ENCODE results near the gene NISCH.

Gene NISCH

DNA sequence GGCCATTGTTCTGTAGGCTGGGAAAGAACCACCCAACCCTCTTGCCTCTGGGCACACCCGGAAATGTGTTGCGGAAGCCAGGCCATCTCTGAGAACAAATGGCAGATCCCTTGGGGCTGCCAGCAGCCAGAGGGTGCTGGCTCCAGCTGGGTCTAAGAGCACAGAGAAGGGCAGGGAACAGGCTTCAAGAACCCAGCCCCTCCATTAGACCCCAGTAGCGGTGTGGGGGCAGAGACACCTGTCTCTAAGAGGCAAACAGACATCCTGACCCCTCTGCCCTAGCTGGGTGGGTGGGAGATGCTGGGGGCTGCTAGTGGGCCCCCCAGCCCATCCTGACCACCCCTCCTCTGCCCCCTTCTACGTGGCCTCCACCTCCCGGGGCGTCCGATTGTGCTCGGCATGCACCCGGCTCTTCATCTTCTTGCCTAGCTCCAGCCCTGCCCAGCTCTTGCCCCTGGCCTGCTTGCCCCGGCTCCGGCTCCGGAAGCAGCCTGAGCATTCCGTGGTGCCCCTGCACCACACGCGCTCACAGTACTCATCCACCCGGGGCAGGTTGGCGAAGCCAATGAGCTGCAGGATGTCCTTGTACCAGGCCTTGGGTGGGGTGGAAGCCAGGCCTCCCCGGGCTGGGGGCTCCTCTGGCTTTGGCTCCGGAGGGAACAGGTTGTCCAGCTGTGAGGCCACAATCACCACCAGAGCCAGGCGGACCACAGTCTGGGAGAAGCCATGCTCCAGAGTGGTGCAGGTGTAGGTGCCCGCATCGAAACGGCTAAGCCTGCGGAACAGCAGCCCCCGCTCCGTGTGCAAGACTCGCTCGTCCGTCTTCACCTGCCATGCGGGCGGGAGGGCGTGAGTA lies 19.9 kb upstream of the NISCH start:
- DNase-seq (ENCODE audit: low spot score): no peak
- no peak for FAIRE-seq

DNA sequence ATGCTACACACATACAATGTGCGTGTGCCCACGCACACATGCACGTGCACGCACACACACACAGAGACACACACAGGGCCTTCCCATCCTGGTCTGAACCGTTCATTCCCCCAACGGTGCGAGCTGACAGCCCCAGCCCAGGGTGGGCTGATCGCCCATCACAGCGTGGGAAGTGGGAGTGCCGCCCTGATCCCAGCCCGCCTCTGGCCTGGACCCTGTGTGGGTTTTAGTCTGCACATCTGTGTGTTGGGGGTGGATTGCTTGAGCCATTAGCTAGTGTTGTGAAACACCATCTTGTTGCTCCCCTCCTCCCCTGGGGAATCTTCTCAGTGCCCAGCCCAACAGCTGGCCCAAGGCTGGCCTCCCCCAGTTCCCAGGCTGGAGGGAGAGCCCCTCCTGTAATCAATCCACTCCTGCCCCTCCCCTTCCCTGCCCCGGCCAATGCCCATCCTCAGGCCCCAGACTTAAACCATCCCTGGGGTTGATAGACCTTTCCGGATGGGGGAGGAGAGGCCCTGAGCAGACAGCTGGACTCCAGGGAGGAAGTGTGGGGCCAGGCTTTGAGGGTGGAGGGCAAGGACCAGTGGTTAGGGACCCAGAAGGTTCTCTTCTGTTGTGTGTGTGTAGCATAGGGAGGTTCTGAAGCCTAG lies 18.8 kb upstream of the NISCH start:
- DNase-seq (ENCODE audit: low spot score): no peak
- no peak for FAIRE-seq

DNA sequence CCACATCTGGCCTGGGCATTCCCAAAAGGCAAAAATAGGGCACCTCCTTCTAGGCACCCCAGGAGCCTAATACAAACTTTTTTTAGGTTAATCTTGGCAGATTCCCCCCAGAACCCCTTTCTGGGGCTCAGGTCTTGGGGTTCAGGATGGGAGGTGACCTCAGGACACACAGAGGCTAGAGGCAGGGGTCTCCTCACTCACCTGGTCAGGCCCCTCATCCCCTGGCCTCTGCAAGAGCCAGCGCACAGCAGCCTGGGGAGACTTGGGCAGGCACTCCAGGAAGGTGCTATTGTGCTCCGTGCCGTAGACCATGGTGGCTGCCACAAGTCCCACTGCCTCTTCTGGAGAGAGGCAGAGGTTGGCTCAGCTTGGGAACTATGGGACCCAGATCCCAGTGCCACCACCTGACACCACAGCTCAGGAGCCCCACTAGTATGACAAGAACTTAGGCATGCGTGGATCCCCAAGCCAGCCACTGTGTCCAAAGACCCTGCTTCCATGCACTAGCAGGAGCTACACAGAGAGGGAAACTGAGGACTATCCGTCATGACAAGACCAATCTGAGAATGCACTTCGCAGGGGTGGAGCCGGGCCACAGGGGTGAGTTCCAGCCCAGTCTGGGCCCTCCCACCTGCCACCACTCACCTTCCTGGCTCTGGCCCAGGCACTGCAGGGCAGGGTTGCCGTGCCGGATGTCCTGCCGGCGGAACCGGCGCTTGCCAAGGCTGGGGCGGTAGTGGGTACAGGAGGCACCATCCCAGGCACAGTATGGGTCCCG lies 17.9 kb upstream of the NISCH start:
- FAIRE-seq: no peak
- DNase-seq (ENCODE audit: low spot score): no peak

DNA sequence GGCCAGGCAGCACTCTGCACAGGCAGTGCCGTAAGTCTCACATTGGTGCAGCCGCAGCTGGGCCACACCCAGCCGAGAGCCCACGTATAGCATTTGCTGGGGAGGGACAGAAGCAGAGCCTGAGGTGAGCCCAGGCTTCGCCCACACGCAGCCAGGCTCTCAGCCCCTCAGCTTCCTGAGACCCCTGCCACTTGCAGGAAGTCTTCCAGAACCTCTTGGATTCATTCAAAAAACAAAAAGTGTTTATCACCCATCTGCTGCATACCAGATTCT lies 17.4 kb upstream of the NISCH start:
- no peak for FAIRE-seq
- DNase-seq (ENCODE audit: low spot score): no peak

DNA sequence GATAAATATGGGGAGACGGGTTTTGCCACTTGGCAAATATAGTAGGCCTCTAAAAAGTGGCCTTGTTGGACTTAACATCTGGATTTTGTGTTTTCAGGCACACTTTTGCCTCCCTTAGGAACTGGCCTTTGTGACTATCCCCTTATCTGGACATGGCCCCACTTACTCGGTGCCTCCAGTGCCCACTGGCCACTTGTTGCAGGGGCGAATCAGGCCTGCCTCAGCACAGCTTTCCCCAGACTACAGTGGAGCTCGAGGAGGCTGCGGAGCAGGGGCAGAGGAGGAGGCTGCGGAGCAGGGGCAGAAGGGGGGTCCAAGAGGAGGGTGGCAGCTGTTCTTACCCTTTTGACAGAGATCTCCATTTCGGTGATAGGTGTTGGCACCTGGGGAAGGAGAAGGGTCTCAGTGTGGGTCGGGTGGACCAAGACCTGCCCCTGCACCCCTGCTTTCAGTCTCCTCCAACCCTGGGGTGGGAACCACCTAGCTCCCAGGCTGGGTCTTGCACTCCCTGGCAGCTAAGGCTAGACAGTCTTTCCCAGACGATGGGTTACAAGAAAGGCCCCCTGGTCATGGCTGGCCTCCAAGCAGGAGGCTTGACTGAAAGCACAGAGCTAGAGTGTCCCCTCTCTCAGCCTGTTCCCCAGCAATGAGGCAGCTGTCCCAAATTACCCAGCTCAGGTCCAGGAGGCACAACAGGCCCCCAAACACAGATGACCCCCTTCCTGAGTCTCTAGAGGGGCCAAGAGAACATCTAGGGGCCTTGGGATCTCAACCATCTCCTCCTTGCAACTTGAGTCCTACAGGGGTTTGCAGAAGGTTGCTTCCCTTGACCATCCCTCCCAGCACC lies 16.6 kb upstream of the NISCH start:
- FAIRE-seq (no peak), DNase-seq (ENCODE audit: low spot score) (no peak)

DNA sequence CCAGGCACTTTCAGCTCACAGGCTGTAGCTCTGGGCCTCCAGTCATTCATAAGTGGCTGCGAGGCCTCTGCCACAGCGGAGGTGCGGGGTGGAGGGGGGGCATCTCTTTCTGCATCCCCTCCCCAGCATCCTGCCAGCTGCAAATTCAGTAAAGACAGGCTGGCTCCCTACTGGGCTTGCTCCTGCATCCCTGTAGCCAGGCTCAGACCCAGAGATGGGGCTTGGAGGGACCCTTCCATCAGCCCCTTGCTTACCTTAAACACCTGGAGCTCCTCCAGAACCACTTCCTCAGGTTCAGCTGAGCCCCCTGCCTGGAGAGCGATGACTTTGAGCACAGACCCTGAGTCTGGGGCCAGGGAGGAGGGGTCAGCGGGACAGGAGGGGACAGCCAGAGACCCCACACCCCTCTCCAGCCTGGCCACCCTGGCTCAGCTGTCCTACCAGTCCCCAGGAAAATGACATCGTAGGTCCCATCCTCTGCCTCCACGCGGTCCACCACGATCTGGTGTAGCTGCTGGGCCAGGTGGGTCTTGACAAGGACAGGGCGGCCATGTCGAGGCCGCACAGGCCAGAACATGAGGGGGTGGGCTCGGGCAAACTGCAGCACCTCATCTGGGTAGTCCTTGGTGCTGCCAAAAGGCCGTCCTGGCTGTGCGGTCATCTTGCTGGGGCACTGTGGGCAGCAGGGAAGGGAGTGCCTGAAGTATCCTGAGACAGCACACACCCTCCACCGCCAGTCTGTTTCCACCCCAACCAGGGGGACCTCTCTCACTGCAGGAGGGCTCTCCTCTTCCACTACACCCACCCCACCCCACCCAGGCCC lies 15.8 kb upstream of the NISCH start:
- FAIRE-seq (no peak), DNase-seq (ENCODE audit: low spot score) (no peak)

DNA sequence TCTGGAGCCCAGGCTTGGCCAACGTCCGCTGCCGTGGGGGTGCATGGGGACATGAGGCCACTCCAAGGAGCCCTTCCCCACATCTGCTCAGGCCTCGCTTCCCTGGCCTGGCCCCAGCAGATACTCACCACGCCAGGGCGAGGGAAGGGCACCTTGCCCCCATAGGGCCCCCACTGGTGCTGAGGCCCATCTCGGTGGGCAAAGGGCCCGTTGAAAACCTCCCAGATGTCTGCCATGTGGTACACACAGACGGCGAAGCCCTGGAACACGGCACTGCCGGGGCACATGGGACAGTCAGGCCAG lies 15.2 kb upstream of the NISCH start:
- FAIRE-seq: no peak
- DNase-seq (ENCODE audit: low spot score): no peak

DNA sequence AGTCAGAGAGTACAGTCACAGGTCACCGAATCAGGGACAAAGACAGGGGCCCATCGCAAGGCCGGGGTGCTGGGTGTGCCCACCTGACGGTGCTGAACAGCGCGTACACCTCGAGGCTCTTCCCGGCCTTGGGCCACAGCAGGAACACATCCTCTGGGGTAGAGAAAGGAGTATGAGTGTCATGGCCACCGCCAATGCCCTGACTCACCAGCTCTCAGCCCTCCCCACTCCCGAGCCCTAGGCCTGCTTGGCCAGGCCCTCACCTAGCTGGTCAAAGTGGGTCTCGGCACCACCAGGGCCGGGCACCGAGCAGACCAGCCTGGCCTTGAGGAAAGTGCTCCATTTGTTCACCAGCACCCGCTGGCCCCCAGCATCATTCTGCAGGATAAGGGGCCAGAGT lies 14.7 kb upstream of the NISCH start:
- no peak for FAIRE-seq
- DNase-seq (ENCODE audit: low spot score): no peak

DNA sequence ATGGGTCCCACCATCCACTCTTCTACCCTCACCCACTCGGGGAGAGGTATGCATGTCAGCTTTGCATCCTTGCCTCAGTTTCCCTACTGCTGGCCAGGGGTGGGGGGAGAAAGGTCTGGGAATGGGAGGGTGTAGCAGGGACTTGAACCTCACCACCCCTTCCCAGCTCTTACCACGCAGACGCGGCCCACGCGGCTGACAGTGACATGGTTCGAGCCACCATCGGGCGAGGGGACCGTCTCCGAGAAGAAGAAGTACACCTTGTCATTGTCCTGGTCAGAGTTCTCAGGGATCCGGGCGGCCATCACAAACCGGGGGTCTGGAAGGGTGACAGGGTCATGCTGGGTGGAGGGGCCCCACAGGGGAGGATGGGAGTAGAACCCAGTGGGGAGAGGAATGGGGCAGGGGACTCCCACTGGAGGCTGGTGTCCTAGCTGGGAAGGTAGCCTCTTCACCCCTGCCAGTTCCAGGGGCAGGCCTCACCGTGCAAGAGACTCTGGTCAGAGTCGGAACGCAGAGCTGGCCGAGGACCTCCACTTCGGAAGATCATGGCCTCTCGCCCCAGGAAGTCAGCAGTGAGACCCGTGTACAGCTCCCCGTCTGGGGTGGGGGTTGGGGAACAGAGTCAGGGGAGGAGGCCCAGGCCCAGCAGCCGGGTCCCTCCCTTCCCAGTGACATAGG lies 14.2 kb upstream of the NISCH start:
- FAIRE-seq (no peak), DNase-seq (ENCODE audit: low spot score) (no peak)

DNA sequence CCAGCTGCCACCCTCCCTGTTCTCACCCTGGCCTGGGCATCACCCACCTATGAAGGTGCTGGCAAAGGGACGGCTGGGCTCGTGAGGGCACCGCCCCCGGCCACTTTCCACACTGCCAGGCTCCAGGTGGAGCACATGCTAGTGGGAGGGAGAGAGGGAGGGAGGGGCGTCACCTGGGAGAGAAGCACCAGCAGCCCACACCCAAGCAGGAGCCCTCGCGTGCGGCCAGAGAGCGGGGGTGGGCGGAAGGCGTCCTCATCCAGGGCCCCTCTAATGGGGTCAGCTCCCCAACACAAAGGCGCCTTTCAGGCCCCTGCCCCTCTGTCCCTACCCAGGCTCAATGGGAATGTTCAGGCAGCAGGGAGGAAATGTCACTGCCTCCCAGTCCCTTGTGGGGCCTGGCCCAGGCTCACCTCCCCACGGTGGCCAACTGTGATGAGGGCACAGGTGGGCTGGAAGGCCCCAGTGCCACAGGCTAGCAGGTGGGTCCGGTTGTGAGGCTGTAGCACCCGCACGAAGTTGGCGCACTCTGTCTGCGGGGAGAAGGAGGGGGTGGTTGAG lies 13.6 kb upstream of the NISCH start:
- no peak for FAIRE-seq
- no peak for DNase-seq (ENCODE audit: low spot score)

DNA sequence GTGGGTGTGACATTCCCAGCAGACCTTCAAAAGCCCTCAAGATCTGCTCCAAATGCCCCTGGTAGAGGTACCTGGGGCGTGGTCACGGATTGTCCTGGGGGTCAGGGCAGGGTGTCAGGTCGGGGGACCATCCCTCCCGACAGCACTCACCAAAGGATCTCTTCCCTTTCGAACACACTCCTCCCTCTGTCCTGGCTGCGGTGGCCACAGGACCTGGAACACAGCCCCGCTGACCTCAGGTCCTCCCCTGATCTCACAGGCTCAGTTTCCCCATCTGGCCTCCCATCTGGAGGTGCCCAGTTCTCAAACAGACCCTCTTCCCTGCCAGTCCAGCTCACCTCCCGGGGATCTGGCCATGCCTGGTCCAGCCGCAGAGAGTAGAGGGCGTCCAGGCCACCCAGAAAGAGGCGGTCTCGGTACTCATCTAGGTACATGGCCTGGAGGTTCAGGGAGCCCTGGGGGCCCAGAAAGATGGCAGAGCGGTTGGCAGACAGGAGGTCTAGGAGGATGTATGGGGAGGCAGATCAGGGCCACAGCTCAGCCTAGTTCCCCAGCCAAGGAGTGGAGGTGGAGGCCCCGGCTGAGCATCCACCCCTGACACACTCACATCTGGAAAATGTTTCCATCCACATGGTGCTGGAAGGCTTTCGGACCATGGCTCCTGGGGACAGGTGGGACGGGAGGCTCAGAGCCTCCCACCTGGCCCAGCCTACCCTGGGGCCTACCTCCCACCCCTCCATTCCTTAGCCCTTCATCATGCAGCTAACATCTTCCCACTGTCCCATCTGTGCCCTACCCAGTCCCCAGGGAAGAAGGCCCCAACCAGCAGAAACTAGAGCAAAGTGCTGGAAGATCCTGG lies 12.8 kb upstream of the NISCH start:
- FAIRE-seq (no peak), DNase-seq (ENCODE audit: low spot score) (no peak)

DNA sequence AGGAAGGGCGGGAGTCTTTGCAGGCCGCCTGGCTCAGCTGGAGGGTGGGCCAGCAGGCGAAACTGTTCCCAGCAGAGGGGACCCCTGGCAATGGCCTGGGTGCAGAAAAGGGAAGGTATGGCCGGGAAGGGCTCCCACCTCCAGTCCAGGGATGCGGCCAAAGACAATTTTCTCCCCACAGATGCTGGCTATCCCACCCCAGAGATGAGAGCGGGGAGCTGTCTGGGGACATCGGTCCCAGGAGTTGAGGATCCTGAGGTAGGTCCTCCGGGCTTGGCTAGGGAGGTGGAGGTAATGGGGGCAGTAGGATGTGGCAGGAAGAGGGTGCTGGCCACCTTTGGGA lies 12.2 kb upstream of the NISCH start:
- no peak for FAIRE-seq
- no peak for DNase-seq (ENCODE audit: low spot score)

DNA sequence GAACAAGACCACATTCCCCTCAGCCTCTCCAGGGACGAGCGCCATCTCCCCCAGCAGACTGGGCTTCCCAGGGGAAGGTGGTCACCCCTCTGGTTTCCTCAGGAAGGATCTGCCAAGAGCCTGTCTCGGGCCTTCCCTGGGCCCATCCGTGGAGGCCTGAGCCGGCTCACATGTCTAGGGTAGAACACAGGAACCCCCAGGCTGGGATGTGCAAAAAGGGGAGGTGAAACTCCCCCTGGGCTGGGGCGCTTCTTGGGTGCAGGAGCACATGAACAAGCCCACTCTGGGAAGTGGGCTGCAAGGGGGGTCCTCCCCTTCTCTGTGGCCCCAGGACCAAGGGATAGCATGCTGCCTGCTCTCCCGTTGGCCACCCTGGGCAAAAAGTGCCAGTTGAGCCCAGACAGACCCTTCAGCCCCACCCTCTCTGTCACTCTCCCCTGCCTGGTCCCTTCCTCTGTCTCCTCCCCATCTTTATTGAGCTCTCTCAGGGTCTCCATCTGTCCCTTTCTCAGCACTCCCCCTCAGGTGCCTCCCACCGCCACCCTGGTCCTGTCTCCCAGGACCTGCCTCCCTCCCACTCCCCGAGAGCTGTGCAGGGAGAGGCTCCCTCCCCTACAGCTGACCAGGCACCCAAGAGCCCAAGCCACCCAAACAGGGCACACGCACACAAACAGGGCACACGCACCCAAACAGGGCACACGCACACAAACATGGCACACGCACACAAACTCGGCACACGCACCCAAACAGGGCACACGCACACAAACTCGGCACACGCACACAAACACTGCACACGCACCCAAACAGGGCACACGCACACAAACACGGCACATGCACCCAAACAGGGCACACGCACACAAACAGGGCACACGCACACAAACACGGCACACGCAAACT lies 11.4 kb upstream of the NISCH start:
- DNase-seq (ENCODE audit: low spot score) (no peak), FAIRE-seq (peak; percentile 91)

DNA sequence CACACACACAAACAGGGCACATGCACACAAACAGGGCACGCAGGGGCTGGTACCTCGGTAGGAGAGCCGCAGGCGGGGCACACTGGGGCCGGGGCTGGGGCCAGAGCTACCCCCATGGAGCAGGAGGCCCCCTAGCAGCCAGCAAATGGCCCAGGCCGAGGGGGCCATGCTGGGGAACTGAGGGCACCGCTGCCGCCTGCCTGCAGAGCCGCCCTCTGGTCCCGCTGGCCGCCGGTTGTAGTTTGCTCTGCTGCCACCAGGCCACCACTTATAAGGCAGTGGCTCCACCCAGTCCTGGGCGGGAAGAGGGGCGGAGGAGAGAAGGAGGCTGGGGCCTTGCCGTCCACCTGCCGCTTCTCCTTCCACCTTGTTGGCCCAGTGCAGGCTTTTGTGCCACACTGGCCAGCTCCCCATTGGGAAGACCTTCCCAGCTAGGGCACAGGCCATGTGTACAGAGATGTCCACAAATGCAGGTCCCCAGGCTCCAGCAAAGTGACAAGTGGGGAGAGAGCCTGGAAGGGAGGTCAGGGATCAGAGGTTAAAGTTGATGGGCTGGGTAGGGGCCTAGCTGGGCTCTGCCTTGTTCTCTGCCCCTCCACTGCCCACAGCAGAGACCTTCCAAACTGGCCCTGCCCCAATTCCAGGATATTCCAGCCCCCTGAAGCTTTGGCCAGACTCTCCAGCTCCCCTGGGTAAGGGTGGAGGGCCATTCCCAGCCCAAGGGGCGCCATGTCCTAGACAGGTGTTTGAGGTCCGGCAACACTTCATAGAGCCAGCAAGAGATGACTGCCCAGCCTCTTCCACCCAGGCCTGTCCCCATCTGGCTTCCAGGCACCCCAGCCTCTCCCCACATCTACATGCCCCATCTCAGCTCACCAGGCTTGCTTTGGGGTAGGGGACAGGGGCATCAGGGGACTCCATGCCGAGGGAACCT lies 10.3 kb upstream of the NISCH start, which contains the start of gene SEMA3G:
Gene SEMA3G, minus strand, starts transcription at position 244 of the 934 bp plus-strand sequence. Its CDS starts 76 bp downstream, at position 168.
- peak; percentile 78 for DNase-seq (ENCODE audit: low spot score)
- no peak for FAIRE-seq

DNA sequence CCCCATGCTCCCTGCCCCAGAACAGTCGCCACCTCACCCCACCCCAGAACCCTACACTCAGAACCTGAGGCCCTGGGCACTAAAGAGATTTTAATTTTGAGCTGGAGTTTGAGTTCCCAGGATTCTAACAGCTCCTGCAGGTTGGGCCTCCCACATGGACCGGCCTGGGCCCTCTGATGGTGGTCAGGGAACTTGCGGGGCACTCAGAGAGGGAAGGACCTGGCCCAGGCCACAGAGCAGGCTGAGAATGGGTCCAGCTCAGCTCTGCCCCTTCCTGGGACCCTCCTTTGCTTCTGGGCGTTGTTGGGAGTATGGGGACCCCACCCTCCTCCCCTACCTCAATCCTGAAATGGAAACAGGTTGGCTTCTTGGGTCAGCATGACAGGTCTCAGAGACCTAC lies 9.4 kb upstream of the NISCH start:
- no peak for FAIRE-seq
- no peak for DNase-seq (ENCODE audit: low spot score)

DNA sequence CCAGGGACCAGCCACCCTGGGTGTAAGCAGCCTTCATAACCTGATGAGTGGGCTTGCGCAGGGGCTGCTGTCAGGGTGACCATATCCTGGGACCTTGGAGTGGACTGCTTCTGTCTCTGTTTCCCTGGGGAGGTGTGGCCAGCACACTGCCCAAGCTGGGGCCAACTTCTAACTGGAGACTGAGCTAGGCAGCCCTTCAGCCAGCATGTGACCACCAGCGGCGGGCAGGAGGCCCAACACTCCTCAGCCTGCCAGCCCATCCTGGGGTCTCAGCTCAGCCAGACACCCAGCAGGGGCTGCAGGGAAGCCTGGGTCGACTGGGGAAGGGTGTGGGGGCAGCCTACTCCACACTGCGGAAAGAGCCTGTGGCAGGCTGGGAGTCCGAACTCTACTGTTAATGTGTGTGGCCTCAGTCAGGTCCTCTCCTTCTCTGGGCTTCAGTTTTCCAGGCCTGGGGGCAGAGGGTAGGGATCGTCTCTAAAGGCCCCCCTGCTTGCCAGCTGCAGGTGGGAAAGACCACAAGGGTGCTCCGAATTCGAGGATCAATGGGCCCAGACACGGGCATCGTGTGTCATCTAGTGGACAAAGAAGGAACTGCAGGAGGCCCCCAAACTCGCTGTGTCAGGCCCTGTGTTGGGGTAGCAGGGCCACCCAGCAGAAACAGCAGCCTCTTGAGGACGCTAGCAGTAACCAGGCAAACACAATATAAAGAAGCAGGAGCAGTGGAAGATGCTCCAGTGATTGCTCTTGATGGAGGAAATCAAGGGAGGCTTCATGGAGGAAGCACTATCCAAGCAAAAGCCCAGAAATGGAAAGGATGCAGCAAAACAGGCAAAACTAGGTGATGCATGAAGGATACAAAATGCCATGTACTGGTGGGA lies 8.5 kb upstream of the NISCH start:
- FAIRE-seq (no peak), DNase-seq (ENCODE audit: low spot score) (peak; percentile 63)
